ENCODE results near the gene AFTPH.
A peak's percentile ranks its signal among the peaks of the same experiment; 100 is the strongest.

Gene AFTPH

DNA sequence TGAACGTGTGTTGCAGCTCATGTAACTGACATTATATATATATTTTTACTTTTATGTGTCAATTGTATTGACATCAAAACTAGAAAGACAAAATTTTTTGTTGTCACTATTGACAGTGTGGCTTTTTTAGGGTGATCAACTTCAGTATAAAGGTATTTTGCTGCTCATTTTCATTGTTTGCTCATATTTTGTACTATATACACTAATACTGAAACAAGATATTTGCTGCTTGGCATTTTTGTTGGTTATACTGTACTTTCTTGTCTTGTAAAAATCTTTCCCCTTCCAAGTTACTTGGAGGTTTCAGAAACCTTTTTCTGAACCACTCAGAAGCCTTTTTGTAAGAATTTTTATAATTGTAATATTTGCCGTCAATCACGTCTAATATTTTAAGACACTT is 16.5 kb downstream of the AFTPH start:
- DNase-seq (ENCODE audit: low spot score), result no peak

DNA sequence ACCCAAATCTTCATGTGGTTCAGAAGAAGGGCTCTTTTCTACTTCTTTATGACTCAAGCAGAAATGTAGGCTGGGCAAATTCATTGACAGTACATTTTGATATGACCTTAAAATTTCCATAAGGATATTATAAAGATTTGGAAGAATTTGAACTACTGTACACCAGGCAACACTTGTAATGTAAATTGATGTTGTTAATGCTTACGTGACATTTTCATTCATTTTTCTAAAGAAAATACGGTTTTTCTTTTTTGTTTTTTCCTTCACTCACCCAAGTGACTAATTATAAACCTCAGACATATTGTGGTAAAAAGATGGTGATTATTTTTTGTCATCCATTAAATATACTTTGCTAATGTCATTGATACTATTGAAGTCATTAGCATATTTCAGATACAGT is 17.4 kb downstream of the AFTPH start:
- DNase-seq (ENCODE audit: low spot score), result no peak

DNA sequence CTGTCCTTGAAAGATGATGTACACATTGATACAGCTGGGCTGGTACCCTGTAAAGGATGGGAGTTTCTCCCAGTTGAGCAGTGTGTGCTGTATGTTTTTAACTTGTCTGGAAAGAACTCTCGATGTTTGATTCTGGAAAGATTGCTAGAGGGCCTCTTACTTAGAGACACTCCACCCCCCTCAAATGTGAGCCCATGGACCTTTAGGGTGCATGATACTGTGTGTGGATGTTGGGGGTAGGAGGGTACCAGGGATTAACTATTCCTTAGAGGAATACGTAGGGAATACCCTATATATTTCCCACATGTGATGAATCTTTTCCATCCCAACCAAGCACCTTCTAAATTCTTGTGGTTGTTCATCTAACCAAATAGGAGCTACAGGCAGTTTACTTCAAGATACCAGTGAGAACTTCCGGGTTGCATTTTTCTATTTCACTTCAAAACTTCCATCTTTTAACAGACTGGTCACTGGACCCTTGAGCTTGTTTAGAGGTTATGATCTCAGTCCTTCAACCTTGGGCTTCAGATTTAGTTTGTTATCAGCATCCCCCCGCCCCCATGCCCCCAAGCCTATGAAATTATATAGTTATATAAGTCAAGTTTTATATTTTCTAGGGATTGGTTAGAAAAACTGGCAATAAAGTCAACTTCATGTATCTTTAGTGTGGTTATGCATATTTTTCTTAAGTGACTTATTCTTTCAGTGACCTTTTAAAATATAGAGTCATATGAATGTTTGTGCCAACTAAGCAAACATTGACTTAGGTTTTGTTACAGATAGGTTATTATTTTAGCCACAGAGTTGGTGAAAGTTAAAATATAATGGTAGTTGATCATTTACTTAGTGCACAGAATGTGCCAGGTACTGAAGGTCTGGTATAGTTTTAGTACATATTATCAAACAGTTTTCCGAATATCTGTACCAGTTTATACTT is 18.2 kb downstream of the AFTPH start:
- DNase-seq (ENCODE audit: low spot score), result no peak

DNA sequence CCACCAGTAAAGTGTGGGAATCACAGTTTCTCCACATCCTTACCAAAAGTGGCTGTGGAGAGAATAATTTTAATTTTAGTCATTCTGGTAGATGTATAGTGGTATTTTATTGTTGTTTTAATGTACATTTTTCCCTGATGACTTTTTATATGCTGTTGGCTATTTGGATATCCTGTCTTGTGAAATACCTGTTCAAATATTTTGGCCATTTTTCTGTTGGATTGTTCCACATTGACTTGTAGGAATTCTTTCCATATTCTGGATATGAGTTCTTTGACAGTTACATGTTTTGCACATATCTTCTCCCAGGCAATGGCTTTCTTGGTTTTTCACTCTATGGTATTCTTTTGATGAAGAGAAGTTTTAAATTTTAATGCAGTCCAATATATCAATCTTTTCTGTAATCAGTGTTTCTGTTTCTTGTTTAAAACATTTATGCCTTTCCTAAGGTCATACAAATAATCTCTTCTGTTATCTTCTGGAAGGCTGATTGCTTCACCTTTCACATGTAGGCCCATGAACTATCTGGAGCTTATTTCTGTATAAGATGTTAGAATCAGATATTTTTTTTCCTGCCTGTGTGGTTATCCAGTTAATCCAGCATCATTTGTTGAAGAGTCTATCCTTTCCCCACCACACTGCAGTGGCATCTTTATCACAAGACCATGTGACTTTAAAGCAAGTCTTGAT is 19.0 kb downstream of the AFTPH start:
- DNase-seq (ENCODE audit: low spot score), result no peak

DNA sequence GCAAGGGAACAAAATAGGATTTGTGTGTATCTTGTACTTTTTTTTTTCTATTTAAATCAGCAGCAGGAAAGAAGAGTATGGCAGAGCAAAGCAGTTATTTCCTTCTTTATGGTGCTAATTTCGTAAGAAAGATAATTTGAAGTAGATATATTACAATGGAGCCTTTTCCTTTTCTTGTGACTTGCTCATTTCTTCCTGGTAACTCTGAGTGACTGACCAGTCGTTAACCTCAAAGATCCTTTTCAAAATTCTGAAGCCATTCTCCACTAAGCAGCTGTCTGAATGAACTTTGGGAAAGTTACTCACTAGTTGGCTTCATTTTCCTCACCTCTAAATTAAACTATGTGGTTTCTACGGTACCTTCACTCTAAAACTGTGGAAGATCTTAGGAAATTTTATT is 24.6 kb downstream of the AFTPH start:
- no peak for DNase-seq (ENCODE audit: low spot score)

DNA sequence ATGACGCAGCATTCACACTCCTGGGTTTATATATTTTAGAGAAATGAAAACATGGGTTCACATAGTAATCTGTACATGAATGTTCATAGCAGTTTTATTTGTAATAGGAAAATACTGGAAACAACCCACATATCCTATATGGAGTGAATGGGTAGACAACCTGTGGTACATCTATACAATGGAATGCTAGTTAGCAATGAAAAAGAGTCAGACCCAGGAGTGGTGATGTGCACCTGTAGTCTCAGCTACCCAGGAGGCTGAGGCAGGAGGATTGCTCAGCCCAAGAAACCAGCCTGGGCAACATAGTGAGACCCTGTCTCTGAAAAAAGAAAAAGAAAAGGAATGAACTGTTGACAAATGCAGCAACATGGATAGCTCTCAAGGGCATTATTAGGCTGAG is 25.9 kb downstream of the AFTPH start:
- no peak for DNase-seq (ENCODE audit: low spot score)

DNA sequence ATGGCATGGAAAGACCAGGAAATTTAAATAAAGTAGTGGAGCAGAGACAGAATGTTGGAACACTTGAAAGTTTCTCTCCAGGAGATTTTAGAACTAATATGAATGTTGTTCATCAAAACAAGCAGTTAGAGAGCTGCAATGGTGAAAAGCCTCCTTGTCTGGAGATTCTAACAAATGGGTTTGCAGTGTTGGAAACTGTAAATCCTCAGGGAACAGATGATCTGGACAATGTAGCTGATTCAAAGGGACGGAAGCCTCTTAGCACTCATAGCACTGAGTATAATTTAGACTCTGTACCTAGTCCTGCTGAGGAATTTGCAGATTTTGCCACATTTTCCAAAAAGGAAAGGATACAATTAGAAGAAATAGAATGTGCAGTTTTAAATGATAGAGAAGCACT is 27.7 kb downstream of the AFTPH start:
- no peak for DNase-seq (ENCODE audit: low spot score)

DNA sequence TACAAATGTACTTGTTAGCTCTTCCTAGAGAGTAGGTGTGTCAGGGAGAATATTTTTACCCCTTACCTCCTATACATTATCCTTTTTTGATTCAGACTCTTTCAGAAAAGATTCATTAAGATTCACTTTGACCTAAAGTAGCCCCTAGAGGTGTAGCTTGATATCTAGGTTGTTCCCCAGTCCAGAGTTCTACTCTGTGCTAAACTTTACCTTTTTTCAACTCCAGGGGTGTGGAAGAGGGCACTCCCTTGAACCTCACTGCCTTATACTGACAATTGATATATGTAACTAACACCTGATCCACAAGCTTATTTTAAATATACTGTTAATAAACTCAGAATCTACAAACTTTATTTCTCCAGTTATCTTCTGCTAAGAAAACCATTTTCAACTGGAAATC is 30.0 kb downstream of the AFTPH start:
- DNase-seq (ENCODE audit: low spot score), result no peak

DNA sequence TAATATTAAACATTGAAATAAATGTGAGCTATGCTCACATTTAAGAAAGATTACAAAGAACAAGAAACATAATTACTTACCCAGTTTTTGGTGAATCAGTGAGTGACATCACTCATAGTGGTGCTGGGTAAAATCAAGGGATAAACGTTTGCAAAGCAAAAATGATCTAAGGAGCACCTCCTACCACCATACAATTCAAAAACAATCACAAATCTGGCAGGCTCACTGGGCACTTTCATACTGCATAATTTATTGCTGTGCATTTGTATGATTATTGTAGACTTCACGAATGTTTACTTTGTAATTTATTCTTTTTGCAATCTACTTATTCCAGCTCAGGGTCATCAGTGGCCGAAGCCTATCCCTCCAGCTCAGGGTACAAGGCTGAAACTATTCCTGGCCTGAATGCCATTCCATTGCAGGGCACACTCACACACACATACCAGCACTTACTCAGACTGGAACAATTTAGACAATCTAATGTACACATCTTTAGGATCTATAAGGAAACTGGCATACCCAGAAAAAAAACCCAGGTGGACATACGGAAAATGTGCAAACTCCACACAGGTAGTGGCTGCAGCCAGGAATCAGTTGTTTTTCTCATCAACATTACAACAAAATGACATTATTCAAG is 34.4 kb downstream of the AFTPH start:
- no peak for DNase-seq (ENCODE audit: low spot score)

DNA sequence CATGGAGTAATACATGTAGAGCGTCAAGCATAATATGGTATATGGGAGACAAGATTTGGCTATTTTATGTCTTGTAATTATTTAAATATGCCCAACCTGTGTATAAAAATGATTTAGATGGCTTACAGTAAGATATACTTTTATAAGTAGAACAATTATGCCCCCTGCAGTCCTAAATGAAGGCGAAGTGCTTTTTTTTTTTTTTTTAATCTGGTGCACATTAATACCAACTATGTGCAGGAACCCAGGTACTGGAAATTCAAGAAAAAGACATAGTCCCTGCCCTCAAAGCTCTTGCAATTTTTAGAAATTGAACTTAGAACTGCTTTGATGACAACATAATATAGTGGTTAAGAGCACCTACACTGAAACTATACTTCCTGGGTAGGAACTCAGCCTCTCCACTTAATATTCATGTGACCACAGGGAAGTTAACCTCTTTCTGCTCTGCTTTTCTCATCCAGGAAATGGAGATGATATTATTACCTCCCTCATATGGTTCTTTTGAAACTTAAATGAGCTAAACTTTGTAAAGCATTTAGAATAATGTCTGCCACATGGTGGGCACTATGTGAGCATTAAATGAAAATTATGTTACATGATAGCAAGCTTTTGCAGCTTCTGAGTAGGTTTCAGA is 38.1 kb downstream of the AFTPH start:
- no peak for DNase-seq (ENCODE audit: low spot score)

DNA sequence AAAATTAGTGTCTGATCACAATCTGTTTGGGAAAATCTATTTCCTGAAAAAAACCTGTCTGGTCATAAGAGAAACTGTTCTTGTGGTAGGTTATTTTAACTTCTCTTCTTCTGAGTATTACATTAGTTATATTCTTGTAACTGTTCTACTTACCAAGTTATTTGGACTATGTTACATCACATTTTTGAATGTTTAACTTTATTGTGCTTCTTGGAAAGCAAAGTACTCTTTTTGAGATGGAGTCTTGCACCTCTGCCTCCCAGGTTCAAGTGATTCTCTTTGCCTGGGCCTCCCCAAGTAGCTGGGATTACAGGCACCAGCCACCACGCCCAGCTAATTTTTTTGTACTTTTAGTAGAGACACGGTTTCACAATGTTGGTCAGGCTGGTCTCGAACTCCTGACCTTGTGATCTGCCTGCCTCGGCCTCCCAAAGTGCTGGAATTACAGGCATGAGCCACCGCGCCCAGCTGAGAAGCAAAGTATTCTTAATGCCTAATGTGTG is 39.4 kb downstream of the AFTPH start:
- no peak for DNase-seq (ENCODE audit: low spot score)

DNA sequence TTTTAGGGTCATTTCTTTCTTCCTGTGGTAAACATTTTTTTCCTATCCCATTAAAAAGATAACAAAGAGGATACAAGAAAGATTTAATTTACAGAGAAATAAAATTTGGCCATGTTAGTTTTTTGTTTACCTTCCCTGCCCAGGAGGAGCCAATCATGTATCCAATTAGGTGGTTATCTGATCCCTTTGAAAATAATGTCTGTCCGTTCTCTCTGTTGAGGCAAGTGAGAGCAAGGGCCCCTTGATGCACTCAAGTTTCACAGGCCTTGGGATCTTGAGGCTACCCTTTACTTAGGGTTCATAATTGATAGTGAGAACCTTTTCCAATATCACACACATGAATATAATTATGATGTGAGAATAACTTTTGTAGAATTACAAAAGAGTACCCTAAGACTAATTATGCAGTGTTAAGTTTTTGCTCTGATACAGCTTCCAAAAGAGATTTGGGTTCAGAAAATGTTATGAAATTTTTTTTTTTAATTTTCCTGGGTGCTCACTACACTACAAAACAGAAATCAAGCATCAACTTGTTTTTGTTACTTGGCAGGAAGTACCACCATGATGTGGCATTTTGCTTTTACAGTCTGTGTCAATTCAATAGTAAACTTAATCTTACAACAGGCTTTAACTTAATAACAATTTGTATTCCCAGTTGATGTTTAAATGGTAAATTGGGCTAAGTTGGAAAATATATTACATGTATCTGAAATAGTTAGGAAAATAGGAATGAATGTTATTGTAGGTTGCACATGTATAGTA is 42.0 kb downstream of the AFTPH start:
- no peak for DNase-seq (ENCODE audit: low spot score)

DNA sequence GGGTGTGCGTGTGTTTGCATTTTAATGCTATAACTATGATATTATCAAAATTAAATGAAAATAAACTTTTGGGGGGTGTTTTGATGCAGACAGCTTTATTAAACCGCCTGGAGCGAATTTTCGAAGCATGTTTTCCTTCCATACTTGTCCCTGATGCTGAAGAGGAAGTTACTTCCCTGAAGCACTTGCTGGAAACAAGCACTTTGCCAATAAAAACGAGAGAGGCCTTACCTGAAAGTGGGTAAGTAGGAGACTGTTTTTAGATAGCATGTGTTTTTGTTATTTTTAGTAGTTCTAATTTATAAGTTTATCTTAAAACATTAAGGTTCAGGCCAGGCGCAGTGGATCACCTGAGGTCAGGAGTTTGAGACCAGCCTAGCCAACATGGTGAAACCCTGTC is 43.3 kb downstream of the AFTPH start:
- no peak for DNase-seq (ENCODE audit: low spot score)

DNA sequence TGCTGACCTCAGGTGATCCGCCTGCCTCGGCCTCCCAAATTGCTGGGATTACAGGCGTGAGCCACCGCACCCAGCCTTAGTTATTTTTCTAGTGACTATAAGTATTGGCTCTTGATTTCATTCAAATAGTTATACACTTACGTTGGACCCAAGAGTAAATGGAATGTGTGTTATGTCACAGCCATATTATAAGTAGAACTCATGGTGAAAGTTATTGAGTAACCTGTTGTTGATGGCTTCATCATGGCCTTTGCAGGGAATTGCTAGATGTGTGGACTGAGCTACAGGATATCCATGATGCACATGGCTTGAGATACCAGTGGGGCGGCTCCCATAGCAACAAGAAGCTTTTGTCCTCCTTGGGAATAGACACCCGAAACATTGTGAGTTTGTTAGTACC is 44.7 kb downstream of the AFTPH start:
- no peak for DNase-seq (ENCODE audit: low spot score)

DNA sequence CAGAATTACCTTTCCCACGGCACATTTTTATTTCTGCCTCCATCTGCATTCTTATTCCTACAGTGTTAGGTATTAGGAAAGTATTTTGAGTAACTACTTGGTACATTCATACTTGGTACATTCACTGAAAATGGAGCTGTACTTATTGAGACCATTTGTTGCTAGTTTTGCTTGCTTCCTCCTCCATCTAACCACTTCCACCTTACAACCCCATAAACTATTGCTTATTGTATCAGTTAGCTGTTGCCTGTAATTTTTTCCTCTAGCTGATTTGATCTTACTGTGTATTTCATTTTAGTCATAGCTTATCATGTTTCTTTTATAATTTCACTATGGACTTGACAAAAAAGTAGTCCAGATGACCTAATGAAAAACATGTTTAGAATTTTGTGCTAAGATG is 50.7 kb downstream of the AFTPH start:
- no peak for DNase-seq (ENCODE audit: low spot score)

DNA sequence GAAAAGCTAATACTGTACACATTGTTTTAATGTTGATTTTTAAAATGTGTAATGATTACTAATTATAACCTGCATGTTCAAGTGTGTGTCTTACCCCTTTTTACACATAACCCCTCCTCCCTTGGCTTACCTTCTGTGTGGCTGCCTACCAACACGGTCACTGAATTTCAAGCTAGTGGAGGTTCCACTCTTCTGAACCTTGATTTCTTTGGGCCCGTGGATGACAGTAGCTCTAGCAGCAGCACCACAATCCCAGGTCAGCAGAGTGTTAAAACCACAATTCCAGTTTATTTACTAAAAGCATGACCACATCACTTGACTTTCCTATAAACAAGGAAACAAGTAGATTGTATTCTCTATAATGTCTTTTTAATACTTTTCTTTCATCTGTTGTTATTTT is 56.9 kb downstream of the AFTPH start:
- DNase-seq (ENCODE audit: low spot score), result no peak

DNA sequence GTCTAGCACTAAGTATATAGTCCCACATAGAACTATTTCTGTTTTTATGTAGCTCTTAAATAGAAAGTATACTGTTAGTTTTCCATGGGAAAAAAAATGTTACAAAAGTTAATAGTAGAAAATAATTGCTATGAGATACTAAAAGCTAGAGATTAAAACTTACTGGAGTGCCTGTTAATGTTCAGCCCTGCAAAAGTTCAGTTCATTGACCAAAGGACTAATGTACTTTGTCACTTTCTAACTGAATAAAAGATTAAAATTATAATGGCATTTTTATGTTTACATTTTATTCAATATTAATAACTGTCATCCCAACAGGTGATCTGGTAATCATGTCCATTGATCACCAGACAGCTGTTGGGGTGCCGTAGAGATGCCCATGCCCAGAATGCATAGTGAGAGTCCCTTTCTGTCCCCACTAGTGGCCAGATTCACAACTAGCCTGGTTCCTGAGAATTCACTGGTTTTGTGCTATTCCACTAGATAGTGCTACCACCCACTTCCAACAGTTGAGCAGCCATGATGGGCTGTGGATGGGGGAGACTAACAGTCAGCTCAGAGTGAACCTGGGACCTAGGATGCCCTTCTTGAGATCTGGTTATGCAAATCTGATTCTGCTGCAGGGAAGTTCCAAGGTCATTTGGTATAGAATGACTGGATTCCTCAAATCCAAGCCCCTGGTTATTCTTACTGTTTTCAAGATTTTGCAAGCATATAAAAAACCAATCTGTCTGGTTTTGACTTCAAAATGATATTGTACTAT is 57.8 kb downstream of the AFTPH start:
- DNase-seq (ENCODE audit: low spot score), result no peak

DNA sequence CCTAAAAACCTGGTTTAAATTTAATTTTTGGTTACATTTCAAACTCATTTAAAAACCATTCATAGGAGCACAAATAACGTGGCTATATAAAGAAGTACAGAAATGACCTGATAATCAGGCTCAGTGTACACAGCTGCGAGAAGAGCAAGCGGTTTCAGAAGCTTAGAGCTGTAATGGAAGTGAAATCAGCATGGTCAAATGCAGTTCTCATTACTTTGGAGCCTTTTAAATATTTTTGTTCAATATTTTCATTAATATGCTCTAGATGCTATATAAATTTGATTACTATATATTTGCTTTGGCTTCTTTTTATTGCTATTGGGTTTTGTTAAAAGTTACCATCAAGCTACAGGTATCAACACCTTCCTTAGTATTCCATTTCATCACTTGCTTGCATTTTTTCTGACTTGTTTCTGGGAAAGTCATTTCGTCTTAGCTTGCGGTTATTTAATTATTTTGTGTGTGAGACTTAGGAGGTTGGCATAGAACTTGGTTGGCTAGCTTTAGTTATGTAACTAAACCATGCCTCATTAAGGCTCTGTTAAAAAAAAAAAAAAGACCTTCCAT is 58.7 kb downstream of the AFTPH start:
- DNase-seq (ENCODE audit: low spot score), result no peak

DNA sequence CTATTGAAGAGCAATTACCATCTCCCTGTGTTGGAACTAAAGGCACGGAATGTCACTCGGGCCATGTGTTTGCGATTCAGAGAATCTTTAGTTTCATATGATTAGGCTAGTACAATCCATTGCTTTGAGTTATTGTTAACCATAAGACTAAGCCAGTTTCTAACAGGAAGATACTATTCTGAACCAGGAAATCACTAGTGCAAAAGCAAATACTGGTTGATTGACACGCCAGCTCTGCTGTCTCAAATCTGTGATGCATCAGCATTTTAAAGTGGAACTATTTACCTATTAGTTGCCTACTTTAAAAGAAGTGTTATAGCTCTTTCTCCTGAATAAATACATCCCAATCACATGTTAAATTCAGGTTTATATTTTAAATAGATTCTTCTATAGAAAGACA is 61.9 kb downstream of the AFTPH start:
- no peak for DNase-seq (ENCODE audit: low spot score)

DNA sequence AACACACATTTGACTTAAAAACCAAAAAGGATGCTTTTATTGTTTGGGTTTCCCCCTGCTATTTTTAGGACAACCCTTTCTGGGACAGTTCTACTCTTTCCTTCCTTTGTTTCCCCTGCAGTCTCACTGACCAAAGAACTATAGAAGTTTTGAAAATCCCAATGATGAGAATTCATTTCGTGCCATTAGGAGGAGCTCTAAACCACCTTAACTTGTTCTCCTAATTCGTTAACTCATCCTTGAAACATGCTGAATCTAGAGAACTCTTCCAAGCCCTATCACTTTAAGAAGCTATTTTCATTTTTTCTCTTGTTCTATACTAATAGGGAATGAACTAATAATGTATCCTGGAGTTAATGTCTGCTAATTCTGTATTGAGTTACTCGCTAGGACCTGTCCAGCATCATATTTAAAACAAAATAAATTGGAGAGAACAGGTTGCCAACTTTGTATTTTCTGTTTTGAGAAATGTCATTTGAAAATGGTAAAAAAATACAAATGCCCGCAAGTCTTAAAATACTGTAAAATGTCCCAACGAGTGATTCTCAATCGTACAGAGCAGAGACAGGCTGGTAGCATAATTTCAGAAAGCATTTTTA is 62.9 kb downstream of the AFTPH start:
- peak; percentile 61 for DNase-seq (ENCODE audit: low spot score)

All from Ammon's horn (tissue), 1 donor.